GM04503 (cell line): ENCODE measurements around the gene ATP2A3.

Source experiments
- DNase-seq: peaks from one replicate; pipeline ENCODE4 v3.0.0-alpha.2; 2012; ENCODE audit warnings: low read depth

Gene ATP2A3

DNA sequence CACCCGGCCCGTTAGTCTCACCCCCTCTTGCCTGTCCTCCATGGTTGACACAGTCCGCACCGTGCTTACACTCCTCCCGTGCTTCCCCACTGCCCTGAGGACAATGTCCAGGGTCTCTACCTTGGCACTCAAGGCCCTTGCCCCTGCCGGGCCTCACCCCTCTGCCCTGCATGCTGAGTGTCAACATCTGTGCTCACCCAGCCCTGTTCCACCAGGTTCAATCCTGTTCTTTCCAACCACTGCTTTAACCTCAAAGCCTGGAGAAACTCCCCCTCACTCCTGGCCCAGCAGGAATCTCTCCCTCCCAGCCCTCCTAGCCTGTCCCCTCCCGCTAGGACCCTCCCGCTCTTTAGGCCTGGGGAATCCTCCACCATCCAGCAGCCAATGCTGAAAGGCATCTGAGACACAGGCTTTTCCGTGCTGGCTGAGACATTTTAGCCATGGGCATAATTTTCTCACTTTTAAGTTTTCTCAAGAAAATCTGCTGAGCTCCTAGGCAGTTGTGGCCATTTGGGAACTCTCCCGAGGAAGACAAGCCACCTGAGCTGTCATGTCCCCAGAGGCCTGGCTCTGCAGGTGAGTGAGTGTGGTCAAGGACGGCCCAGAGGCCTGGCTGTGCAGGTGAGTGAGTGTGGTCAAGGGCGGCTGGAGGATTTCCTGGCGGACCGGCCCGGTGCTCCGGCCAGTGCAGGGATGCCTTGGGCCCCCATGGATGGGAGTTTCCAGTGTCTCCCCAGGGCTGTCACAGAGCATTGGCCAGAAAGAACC lies 37.2 kb downstream of the ATP2A3 start:
- no peak for DNase-seq

DNA sequence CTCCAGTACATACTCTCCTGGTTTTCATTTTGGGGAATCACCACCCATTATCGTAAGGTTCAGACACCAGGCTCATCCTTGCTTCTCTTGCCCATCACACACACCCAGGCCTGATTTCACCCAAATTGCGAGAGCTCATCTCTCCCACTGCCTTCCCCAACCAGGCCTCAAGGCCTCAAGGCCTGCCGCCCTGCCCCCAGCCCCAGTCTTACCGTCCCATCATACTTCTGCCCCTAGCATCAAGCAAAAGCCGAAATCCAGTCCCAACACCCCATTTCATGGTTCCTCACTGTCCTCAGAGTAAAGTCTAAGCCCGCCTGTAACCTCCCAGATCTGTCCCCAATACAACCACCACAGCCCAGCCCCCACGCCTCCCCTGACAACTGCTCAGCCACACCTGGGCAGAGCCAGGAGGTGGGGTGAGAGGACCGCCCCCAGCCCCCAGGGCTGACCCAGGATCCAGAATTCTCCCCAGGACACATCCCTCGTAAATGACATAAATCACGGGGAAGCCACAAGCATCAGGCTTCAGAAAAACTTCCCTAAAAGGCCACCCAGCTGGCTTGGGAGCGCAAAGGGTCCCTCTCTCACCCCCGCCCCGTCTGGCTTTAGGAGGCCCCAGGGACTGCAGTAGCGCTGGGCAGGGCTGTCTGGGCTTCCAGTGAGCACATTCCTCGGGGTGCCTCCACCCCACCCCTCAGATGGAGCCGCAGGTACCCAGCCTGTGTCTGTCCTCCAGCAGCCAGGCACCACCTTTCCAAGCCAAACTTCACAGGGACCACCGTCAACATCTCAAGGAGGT lies 38.4 kb downstream of the ATP2A3 start:
- no peak for DNase-seq

DNA sequence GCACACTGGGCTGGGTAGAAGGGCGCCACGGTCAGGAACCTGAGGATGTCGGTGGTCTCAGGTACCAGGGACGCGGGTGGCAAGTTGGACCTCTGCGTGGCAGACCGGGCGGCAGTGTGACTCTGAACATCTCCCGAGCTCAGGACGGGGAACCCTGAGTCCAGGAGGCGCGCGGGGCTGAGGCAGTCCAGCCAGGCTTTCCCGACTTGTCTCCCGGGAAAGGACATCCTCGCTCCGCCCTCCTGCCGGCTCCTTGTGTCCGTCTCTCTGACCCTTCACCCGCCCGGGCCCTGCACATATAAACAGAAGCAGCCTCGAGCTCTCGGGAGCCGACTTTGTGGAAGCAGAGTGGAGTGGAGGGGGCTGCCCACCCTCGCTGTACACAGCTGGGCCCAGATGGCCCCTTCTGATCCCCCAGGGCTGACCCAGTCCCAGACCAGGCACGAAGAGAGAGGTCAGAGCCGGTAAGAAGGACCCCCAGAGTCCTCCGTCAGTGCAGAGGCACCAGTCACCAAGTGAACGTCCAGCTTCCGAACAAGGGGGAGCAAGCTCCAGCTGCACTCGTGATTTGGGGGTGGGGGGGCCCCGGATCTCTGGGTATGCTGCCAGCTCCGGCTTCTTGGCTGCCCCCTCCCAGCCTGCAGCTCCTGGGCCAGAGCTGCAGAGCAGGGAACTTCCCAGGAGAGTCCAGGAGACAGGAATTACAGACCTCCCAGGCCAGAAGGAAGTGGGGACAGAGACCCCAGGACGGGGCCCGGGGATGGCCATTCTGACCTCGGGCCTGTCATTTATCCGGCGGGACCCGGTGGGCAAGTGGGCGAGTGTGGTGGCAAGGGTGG lies 39.5 kb downstream of the ATP2A3 start:
- no peak for DNase-seq

DNA sequence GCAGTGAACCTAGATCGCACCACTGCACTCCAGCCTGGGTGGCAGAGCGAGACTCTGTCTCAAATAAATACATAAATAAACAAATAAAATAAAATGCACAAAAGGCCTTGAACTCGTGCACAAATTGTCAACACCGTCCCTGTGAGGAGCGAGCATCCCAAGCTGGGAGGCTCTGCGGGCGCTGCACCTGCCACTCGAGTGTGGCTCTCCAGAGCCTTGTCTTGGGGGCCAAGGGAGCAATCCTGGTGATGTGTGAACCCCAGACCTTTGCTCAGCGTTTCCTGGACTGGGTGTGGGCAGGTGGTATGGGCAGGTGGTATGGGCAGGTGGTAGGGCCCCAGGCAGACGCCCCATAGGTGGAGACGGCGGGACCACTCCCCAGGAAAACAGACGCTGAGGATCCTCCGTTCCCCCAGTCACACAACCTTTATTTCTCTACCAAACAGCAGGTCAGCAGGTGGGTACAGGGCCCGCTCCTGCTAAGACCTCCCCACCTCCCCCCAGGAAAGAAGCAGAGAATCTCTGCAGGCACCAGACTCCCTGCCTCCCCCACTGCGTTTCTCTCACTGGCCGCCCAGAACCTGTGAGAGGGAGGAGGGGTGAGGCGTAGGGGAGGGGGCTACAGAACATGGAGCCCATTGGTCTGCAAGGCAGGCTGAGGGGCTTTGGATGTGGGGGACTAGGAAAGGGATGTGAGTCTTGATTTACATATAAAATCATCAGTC lies 40.6 kb downstream of the ATP2A3 start:
- no peak for DNase-seq

DNA sequence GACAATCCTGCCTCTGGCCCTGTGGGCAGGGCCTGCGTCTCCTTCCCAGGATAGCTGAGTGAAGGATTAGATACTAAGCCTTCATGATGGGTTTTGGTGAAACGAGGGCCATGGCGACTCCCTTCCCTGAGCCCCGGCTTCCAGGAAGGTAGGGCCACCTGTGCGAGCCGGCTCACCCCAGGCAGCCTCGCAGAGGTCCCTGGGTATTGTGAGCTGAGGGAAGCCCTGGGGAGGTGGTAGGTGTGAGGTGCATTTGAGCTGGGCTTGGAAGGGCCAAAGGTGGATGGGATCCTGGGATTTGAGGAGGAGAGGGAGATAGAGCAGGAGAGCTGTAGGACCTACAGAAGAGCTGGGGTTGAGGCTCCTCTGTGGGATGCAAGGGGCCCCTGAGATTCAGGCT lies 41.5 kb downstream of the ATP2A3 start:
- no peak for DNase-seq

DNA sequence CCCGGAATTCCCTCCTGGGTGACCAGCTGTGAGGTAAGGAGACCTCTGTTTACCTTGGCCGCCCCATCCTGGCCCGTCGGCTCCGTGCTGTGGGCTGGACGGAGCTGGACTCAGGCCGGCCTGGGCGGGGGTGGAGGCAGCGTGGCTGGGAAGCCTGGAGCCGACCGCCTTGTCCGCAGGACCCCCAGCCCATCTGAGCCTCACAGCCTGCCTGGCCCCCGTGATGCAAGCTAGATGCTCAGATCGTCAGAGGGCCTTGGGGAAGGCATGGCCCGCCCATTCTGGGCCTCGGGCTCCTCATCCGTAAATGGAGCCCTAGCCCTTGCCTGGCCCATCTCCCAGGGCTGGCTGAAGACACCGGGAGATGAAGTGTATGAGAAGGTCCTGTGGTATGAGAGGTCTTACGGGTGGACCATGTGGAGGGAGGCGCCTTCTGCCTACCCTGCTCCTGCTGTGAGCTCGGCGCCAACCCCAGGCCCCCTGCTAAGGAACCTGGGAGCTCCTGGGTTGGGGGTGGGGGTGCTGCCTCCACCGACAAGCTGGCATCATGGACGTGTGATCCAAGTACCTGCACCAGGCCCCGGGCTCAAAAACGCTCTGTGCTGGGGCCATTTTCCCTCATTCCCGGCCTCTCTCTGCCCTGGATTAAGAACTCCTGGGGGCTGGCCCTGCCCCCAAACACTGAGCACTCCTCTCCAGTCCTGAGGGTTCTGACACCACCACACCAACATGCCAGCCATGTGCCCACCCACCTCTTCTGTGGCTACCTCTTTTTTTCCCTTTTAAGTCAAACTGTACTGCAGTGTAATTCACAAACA lies 42.5 kb downstream of the ATP2A3 start:
- DNase-seq = no peak

DNA sequence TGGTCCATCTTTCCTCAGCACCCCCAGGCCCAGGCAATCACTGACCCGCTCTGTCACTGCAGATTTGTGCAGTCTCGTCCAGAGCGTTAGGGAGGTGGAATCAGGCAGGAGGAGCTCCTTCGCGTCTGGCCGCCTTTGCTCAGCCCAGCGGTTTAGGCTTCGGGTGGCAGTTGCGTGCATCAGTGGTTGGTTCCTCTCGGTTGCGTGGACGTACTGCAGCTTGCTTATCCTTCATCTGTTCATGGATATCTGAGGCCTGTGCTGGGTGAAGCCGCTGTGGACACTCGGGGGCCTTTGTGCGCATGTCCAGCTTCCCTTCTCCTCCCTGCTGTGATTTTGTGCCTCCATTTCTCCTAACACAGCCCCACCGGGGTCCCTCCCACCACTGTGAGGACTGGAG lies 43.2 kb downstream of the ATP2A3 start:
- DNase-seq = no peak

DNA sequence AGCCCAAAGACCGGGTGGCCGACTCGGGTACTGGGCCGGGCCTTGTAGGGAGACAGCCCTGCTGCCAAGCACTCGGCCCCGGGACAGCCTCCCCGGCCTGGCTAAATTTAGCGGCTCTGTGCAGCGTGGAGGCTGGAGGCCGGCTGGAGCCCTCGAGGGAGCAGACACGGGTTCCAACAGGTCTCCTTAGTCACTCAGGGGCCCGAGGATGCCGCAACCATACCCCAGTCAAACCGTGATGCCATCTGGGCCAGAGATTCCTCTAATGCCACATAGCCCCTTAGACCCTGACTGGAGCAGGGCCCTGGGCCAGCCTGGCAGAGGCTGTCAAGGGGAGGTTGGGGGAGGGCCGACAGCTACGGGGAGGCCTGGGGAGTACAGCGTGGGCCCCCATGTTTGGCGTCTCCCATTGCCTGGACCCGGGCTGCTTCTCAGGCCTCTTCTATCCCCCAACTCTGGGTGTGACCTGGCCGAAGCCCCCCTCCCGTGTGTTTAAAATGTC lies 45.1 kb downstream of the ATP2A3 start:
- no peak for DNase-seq

DNA sequence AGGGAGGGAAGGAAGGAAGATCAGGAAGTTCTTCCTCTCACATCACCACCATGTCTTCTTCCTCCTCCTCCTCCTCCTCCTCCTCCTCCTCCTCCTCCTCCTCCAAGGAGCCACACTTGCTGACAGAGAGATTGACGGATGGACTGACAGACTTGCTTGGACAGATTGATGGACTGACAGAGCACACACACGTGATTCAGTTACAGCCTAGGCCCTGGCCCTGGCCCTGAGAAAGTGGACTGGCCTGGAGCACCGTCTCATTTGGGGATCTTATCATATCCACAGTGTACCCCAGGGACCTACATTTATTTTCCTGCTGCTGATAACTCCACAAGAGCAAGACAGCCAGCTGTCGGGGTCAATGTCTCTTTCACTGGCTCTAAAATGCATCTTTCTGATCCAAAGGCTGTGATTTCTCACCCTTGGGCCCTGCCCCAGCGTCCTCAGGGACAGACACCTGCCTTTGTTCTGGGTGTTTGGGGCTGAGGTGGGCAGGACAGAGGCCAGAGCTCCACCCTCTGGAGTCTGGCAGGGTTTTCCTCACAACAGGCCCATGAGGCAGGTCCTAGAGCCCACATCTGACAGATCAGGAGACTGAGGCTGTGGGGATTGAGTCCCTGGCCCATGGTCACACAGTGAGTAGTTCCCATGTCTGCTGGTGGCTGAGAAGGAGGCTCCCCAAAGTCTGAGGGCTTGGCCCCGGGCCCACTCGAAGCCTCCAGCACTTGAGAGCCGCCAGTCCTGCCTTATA lies 45.7 kb downstream of the ATP2A3 start:
- DNase-seq = no peak

DNA sequence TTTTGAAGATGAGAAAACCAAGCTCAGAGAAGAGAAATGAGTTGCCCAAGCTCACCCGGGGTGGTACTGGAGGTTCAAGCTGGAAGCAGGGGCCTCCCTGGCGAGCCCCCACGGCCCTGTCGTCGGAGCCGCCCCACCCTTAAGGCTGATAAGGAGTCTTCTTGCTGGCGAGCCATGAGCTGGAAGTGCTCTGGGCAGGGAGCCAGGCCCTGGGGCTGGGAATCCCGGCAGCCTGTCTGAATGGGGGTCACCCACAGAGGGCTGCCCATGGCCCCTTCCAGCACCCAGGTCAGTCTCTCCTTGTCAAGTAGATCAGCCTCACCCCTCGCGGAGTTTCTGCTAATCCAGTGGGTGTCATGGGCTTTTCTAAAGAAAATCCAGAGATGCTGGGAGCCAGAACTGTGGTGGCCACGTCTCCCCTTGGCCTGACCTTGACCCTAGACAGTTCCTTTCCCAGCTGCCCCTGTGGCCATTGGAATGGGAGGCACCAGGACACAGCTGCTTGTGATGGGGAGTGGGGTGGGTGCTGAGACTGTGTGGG lies 46.8 kb downstream of the ATP2A3 start:
- no peak for DNase-seq

DNA sequence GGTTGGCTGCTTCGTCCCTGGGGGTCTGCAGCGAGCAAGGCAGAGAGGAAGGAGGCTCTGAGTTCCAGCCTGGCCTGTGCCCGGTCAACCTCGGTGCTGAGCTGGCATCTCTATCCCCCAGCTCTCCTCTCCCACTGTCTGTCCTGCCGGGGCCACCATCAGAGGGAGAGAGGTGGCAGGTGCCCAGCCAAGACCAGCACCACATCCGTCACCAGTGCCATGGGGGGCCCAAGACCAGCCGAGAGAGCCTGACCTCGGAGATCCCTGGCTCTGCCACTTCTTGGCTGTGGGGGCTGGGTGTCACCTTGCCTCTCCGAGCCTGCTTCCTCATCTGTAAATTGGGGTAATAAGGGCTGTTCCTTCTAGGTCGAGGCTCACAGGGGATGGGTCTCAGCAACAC lies 47.4 kb downstream of the ATP2A3 start:
- DNase-seq = no peak

DNA sequence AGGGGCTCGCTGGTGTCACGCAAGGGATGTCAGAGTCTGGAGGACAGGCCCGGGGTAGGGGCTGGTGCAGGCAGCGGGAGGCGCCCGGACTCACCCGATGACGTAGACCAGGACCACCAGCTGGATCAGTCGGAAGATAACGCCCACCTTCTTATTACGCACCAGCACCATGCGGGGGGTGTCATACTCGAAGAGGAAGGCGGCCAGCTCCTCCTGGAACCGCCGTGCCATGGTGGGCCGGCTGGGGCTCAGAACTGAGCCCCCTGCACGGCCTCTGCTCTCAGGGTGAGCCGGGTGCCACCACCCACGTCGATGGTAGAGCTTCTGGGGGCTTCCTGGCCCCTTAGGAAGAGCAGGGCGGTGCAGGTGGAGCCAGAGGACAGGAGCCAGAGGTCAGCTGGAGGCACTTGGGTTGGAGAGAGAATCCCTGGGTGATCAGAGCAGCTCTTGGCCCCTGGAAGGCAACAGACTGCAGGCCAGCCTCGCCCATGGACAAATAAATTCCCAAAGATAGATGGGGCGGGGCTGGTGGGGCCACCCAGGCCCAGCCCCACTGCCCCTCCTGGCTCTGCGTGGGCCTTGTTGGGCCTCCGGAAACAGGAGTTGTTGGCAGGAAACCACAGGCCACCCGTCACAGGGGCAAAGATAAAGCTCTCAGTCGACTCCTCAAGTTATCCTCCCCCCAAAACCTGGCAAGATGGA lies 48.1 kb downstream of the ATP2A3 start, which contains the start of gene P2RX1:
Gene P2RX1 (minus strand): TSS at position 471 of the 702 bp plus-strand sequence. CDS start 240 bp downstream, at position 231.
- DNase-seq = no peak

DNA sequence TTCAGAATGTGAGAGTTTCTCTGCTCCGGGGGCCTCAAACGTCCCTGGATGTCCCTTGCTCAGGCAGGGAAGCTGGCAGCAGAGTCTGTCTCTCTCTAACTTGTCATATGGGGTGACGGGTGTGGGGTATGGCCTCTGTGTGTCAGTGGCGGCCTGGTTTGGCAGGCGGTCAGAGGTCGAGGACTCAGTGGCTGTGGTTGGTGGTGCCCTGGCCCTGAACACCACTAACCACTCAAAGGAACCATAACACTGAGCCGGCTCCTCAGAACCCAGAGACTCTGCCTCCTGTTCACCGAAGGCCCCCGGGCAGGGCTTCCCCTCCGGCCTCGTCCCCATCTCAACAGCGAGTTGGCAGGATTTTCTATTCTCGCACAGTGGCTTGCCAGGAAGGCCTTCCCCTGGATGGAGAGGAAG lies 48.6 kb downstream of the ATP2A3 start:
- DNase-seq = no peak

DNA sequence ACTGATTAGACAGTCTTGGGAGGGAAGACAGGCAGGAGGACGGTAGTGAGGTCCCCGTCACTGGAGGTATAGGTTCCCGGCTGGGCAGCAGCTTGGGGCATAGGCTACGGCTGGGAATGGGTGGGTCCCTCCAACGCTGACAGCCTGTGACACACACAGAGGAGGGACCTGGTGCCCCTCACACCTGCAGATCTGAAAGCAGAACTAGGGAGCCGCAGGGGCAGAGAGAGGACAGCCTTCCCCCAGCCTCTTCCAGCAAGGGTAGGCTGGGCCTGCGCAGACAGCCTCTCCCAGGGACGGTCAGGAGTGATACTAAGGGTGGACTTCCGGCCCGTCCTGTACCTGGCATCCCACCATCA lies 49.9 kb downstream of the ATP2A3 start:
- no peak for DNase-seq

DNA sequence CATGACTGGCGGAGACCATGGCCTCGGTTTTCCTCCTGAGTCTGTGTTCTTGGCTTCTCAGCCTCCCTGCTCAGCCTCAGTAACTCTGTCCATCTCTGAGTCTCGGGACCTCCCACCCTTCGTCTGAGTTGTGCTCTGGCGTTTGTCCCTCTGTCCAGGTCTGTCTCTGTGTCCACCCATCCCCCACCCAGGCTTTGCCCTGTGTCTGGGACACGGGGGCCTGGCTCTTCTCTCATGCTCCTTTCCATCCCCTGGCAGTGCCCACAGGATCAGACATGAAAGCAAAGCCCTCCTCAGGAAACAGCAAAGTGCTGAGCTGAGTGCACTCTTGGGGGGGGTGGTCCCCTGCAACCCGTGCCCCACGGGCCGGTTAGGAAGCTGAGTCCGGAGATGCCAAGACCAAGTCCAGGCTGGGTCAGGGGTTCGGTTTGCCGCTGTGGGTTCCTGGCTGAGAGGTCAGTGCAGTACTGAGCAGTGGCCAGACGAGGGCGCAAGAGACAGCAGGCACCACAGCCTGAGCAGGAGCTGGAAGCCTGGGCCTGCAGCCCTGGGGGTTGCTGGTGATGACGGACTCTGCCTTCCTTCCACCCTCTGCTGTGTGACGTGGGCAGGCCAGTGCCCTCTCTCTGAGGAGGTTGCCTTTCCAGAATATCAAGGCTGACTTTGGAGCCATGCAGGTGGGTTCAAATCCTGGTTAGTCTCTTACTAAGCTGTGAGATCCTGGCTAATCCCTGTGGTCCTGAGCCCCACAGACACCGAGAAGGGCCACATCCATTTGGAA lies 50.5 kb downstream of the ATP2A3 start:
- no peak for DNase-seq

DNA sequence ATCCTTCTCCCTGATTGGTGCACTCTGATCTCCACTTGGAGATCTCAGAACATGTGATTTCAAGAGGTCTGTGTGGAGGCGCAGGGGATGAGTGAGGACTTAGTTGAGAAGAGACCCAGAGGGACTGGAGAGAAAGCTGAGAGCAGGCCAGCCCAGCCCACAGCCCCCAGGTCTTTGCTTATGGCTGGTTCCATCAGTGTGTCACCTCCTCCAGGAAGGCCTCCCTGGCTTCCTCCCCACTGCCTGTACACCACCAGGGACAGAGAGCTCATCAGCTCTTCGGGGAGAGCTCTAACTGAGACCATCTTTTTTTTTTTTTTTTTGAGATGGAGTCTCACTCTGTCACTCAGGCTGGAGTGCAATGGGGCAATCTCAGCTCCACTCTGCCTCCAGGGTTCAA lies 51.4 kb downstream of the ATP2A3 start:
- DNase-seq = no peak

DNA sequence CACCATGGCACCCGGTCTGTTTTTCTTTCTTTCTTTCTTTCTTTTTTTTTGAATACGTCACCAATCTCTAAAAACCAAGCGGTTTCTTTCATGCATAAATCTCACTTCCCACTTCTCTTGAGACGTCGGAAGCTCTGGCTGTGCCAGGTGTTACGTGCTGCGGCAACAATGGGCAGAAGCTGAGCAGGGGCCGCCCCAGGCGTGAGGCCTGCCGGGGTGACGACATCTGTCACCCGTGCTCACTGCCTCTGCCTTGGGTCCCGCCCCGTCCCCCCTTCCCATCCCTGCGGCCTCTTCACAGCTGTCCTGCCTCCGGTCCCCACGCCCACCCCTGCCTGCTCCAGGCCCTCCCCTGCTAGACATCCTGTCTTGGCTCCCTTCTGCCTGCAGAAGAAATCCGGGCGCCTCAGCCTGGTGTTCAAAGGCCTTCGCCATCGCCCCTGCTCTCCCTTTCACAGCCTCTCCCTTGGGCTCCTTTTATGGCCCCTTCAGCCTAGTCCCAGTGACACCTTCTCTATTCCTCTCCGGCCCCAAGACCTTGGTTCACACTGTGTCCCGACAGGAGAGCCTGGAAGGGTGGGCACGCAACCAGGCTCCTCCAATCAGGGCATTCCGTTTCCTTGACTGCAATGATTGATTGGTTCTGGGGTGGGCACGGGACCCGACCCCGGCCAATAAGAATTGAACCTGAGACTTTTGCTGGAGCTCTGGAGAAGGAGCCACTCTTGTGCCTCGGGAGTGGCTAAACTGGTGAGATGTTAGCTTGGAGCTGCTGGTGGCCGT lies 52.8 kb downstream of the ATP2A3 start:
- DNase-seq = no peak
